Fibroblast of skin of left quadriceps (primary cell): ENCODE data around the gene APCDD1.
A peak's percentile ranks its signal among the peaks of the same experiment; 100 is the strongest.
"Not testable (repeated sequence)": the region's sequence is repeated elsewhere in the genome, so short reads cannot be mapped to it uniquely, and the experiment has no call there.

Experiments
- DNase-seq, 2 experiments: peaks; one replicate each; pipeline ENCODE4 v3.0.0-alpha.2; 2013; ENCODE audit warnings: low read depth in 2 of 2

Gene APCDD1

DNA sequence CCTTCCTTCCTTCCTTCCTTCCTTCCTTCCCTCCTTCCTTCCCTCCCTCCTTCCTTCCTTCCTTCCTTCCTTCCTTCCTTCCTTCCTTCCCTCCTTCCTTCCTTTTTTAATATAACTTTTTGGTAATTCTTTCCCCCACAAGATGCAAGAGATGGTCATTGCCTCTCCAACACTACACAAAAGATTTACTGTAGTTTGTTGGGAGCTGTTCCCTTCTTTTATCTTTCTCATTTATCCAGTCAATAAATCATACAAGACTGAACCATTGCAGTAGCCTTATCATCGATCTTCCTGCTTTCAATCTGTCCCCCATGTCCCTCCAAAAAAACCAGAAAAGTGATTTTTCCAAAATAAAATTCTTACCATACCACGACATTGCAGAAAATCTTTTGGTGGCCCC, 8.2 kb downstream of the APCDD1 start:
- no peak for DNase-seq

DNA sequence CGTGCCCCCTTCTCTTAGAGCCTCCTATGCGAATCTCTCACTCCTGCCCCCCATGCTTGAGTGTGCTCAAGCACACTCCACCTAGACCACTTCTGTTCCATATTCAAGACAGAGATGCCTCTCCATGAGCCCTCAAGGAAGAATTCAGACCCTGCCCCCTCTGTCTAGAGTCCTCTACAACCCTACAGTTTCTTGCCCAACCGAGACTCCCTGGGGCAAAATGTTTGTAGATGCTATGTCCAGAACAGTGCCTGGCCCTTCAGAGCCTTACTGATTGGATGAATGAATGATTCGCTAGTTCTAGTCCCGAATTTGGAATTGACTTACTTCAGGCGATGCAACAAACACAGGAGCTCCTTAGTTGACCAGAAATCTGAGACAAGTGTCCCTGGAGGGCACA, 8.7 kb downstream of the APCDD1 start:
- DNase-seq: no peak

- no peak for DNase-seq
Measured at GRCh38 chr18:10463741-10464140, 9.3 kb downstream of the APCDD1 start.

DNA sequence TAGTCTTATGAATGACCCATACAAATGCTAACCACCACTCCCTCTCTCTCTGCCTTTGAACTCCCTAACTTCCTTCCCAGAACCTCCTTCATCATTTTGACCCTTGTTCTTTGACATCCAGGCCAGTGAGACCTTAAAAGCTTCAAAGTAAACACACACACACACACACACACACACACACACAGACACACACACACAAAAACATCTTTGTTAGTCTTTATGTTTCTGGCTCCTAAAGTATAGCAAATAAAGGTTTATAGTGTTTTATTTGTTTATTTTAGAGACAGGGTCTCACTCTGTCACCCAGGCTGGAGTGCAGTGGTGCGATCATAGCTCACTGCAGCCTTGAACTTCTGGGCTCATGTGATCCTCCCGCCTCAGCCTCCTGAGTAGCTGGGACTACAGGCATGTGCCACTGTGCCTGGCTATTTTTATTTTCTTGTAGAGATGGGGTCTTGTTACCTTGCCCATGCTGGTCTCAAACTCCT, 9.8 kb downstream of the APCDD1 start:
- DNase-seq: not testable (repeated sequence)

DNA sequence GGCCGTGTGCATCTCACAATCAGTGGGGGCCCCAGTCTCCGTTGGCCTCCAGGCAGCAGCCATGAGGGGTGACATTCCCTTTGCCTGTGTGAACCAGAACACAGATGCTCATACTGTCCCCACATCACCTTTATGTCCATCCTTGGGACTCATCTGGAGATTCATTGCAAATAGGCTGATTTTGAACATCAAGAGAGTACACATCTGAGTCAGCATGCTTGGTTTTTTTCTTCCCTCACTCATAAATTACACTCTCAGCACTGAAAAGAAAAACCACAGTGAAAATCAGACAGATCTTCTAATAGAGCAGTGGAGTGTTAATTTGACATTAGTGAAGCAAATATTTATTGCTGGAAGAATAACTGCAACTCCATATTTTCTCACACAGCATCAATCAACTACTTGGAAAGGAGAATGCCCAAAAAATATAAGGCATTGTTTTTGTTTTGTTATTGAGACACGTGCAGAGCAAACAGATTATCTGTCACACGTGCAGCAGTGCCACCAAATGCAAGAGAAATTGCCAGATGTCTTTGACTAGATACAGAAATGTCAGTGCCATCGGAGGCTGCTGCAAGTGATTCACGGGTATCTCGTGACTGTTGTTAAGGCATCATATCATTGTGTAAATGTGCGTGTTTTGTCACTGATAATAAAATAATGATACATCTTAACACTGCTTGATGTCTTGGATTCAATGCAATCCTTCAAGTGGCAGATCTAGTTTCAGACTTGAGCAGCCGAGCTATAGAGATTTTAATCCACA, 10.9 kb downstream of the APCDD1 start:
- DNase-seq: peak in 1 of 2 experiments; percentile 56

DNA sequence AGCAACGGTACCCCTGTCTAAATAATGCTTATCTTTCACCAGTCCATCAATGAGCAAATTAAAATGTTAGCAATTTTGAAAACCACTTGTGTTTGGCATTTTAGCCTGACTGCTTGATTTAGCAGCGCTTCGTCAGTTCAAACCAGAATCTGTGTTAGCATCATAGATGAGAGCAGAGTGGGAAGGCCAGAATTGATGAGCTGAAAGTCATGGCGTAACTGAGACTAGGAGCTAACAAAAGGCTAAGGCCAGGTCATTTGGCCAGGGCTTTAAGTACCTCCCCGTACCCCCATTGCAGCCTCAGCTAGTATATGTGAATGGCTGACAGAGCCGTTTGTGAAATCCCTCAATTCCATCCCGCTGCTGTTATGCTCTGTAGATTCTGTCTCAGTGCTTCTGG, 16.0 kb downstream of the APCDD1 start:
- no peak for DNase-seq

GRCh38 chr18:10471574-10471973, 17.1 kb downstream of the APCDD1 start:
- DNase-seq: no peak

DNA sequence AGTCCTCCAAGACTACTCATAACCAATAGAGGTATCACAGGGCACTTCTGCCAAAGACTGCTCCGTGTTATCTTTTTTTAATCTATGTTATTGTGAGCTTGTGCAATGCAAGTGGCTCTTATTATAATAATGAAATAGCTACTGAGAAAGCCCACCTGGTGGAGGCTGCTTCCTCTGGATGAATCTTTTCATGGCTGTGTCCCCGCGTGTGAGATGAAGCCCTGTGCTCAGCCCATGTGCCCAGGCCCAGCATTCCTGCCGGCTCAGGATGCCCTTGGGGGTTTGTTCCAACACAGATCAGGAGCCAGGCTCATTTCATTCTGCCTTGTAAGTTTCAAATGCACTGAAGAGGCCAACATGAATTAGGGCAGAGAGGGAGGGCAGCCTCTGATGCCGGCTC, 18.7 kb downstream of the APCDD1 start:
- no peak for DNase-seq

GRCh38 chr18:10474309-10474708, 19.9 kb downstream of the APCDD1 start:
- DNase-seq: no peak

GRCh38 chr18:10475276-10475653, 20.8 kb downstream of the APCDD1 start:
- no peak for DNase-seq

DNA sequence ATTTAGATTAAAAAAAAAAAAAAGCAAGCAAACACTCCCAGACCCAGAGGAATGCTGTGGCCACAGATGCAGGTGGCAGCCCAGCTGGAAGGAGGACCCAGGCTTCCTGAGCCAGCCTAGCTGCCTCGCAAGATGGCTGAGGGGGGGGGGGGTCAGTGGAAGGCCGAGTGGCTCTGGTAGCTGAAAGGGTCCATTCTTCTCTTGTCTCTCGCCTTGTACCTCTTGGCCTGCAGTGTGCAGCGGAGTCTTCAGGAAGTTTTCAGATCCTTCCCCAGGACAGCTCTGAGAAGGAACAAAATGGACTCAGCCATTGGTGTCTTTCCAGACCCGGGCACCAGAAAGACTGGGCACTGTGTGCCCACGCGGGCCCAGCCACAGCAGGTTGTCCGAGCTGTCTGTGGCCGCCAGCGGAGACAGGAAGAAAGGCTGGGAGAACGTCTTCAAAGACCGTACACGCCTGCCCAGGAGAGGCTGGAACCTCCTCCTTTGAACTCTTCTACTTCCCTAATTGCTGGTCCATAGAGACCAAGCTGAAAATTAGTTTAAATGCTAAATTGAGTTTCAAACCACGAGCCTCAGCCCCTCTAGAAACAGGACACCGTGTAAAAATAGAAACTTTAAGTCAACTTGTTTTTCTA, 21.3 kb downstream of the APCDD1 start:
- no peak for DNase-seq

- peak; percentile 97 for DNase-seq
Measured at GRCh38 chr18:10476338-10476791, 21.9 kb downstream of the APCDD1 start.

GRCh38 chr18:10477121-10477862, 22.9 kb downstream of the APCDD1 start:
- DNase-seq: no peak

DNA sequence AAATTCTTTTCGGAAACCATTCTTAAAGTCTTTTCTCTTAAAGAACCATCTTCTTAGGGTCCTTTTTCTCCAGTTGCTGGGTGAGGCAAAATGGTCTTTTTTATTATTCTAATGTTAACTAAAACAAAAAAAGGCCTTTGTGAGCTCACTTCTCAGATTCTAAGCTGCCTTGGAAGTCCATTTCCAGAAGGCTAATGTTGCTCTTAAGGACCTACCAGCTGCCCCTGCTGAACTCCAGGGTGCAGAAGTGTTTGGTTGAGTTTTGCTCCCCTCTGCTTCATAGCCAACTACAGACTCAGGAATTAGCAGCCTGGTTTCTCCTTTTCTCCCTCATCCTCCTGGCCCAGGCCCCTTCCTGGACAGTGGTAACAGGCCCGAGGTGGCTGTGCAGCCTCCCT, 23.4 kb downstream of the APCDD1 start:
- no peak for DNase-seq

DNA sequence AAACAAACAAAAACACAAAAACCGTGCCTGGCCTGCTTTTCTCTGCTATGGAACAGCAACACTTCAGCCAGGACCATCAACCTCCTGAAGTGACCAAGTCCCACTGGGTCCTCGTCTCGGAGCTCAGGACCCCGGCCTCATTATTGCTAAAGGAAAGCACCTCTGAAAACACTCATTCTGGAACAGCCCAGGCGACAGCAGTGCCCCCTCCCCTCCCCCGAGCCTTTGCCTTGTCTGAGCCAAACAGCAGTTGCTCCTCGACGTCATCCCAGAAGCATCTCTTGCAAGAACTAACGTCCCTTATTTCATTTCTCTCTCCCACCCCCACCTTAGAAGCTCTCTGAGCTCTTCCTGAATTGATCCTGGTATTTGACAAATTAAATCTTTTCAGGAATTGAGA, 27.4 kb downstream of the APCDD1 start:
- no peak for DNase-seq

GRCh38 chr18:10482363-10482984, 28.0 kb downstream of the APCDD1 start:
- DNase-seq: no peak

GRCh38 chr18:10482985-10483949, 28.8 kb downstream of the APCDD1 start:
- no peak for DNase-seq

DNA sequence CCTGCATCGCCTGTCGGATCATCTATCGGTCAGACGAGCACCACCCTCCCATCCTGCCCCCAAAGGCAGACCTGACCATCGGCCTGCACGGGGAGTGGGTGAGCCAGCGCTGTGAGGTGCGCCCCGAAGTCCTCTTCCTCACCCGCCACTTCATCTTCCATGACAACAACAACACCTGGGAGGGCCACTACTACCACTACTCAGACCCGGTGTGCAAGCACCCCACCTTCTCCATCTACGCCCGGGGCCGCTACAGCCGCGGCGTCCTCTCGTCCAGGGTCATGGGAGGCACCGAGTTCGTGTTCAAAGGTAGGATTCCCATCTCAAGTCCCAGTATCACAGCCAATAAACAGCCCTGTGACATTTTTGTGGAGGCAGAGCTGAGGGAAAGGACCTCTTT, 31.0 kb downstream of the APCDD1 start:
- no peak for DNase-seq

DNA sequence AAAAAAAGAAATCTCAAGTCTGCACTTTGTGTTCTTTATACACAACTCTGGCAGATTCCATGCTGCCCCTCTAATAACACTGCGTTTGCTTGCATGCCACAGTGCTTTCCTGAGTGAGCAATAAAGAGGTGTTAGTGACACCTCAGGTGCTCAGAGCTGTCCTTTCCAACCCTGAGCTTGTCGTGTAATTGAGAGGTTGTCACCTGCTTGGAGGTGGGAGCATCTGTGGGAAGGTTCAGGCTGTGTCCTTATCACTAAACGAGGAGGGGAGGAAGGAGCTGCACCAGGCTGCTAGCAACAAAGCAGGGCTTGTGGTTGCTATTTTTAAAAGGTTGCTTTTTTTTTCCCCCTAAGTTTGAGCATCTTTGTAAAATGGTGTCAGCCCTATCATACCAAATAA, 31.9 kb downstream of the APCDD1 start:
- no peak for DNase-seq

DNA sequence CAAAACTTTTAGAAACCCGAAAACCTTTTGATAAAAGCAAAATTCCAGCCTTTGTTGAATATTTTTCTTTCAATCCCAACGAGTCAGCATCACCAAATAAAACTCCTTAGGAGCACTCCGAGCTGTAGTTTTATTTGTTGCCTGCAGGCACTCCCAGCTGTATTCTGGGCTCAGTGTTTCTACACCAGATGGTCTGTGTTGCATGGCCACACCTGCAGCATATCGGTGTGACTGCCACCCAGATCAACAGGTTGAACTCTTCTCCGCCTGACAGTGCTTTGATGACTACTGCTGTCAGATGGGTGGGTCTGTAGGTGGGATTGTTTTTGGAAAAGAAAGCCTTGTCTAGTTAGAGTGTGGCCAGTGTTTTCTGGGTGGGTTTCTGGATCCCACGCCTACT, 32.7 kb downstream of the APCDD1 start:
- DNase-seq: no peak

DNA sequence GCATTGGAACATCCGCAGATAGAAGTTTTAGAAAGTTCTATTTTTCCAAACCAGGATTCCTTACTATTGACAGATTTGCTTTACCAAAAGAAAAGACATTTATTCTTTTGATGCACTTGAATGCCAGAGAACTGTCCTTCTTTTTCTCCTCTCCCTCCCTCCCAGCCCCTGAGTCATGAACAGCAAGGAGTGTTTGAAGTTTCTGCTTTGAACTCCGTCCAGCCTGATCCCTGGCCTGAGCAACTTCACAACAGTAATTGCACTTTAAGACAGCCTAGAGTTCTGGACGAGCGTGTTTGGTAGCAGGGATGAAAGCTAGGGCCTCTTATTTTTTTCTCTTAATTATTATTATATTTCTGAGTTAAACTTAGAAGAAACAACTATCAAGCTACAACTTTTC, 33.6 kb downstream of the APCDD1 start:
- DNase-seq: no peak
